ENCODE measurements around the gene ZNF124.

DNA sequence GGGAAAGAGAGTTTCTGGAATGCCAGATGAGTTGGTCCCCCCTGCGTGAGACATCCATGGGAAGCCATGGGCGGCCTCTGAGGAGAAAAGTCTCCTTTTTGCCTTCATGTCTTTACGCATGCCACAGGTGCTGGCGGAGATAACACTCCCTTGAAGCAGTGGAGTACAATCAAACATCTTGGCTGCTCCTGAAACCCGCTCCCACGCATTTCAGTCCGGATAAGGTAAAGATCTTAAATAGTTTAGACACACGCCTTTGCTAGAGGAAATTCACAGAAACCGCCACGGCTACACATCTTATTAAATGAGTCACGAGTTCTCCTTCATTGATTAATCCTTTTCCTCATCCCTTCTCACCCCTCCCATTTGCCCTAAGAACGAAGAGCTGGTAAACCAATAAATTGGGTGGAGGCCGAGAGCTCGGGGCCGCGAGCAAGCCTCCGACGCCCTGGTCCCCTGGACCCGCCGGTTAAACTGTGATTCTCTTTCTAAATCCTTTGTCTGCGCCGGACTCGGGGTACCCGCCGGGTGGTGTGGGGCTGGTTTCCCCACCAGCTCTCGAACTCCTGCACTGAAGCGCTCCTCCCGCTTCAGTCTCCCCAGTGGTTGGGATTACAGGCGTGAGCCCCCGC lies 61.1 kb downstream of the ZNF124 start:
- TF ChIP-seq, protein P1, sequence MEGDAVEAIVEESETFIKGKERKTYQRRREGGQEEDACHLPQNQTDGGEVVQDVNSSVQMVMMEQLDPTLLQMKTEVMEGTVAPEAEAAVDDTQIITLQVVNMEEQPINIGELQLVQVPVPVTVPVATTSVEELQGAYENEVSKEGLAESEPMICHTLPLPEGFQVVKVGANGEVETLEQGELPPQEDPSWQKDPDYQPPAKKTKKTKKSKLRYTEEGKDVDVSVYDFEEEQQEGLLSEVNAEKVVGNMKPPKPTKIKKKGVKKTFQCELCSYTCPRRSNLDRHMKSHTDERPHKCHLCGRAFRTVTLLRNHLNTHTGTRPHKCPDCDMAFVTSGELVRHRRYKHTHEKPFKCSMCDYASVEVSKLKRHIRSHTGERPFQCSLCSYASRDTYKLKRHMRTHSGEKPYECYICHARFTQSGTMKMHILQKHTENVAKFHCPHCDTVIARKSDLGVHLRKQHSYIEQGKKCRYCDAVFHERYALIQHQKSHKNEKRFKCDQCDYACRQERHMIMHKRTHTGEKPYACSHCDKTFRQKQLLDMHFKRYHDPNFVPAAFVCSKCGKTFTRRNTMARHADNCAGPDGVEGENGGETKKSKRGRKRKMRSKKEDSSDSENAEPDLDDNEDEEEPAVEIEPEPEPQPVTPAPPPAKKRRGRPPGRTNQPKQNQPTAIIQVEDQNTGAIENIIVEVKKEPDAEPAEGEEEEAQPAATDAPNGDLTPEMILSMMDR (IDR thresholded peaks at IDR 0.05), result no peak
- TF ChIP-seq EP300 (IDR thresholded peaks at IDR 0.05) (no peak), POLR2AphosphoS5 (IDR thresholded peaks at IDR 0.05) (no peak), POLR2A (IDR thresholded peaks at IDR 0.05) (no peak)

Measured in gastroesophageal sphincter (tissue), 3 donors.